Testis (tissue), 3 donors: Measurements from ENCODE around the gene ZG16B. TPM values are rescaled to one million over a fixed set of nuclear protein-coding genes. Genes with fewer than 3 reads are reported as not detected.

Source experiments
- DNase-seq: peaks from one replicate; pipeline ENCODE4 v3.0.0-alpha.2; 2019
- H3K27ac ChIP-seq, 2 donors: fragments of 200-600 bp; sonication (generic); one replicate each; pipeline ENCODE4 v1.5.1; 2019
- H3K27me3 ChIP-seq: fragments of 200-600 bp; sonication (generic); one replicate; pipeline ENCODE4 v1.5.1; 2019
- H3K36me3 ChIP-seq: fragments of 200-600 bp; sonication (generic); one replicate; pipeline ENCODE4 v1.5.1; 2017; ENCODE audit warnings: low read depth; ENCODE audit errors: missing control alignments
- H3K4me1 ChIP-seq: fragments of 200-600 bp; sonication (generic); one replicate; pipeline ENCODE4 v1.5.1; 2019
- H3K4me3 ChIP-seq, 2 donors: fragments of 200-600 bp; sonication (generic); one replicate each; pipeline ENCODE4 v1.5.1; 2017 to 2019
- H3K9me3 ChIP-seq: fragments of 200-600 bp; sonication (generic); one replicate; pipeline ENCODE4 v1.5.1; 2017
- CTCF ChIP-seq, 3 experiments: fragments of 450-650 bp in 2 of 3; fragments of 200-600 bp in 1 of 3; sonication (generic) in 1 of 3; IDR thresholded peaks; one replicate each; pipeline ENCODE4 v1.5.1; 2016 to 2019; ENCODE audit warnings: antibody characterized with exemption in 3 of 3, mild to moderate bottlenecking in 2 of 3, moderate library complexity in 1 of 3
- POLR2A ChIP-seq: fragments of 450-650 bp; IDR thresholded peaks from one replicate; pipeline ENCODE4 v1.6.1; 2017; ENCODE audit warnings: antibody characterized with exemption, mild to moderate bottlenecking, moderate library complexity
- WGBS, 2 donors: methylation state at CpG; one replicate each; pipeline ENCODE4 v1.1.5; 2018; 5-methylcytosine and 5-hydroxymethylcytosine counted together
- intact Hi-C: fragments of 100-400 bp; cut with DNase I; formaldehyde crosslinking; loops from one replicate; pipeline ENCODE4 v1.15.1; 2023; ENCODE audit warnings: low total_unique reads
- polyA plus RNA-seq: library from polyadenylated mRNA; stranded (reverse); fragments of 350-450 nt; fragmentation: Illumina TruSeq; extraction: RNeasy Lipid Tissue Mini Kit (QIAGEN cat#74804); gene quantifications from one replicate; pipeline ENCODE4 v1.2.3, GENCODE V29; 2014; ENCODE audit warnings: low read depth, low replicate concordance; ENCODE audit not compliant: insufficient read depth
- total RNA-seq, 2 donors: library from RNA; depleted of rRNA; stranded (reverse); fragments of >200 nt; gene quantifications; one replicate each; pipeline ENCODE4 v1.2.3, GENCODE V29; 2016

The ZG16B gene
- total and polyA plus RNA-seq, 3 donors from 2014 or later, result 1.7 to 3.5 (median 1.8) TPM

- no peak overlapping the region for H3K27ac ChIP-seq
- intact Hi-C loops, result no loop called here
- DNase-seq, result no peak
- no peak for TF ChIP-seq CTCF (IDR thresholded peaks at IDR 0.05)
- no peak for TF ChIP-seq POLR2A
- no peaks in the 10 kb centered on the region for H3K36me3 ChIP-seq
- 65 to 66% methylated on average over 21 to 22 of the region's 22 CpGs for WGBS, 2 donors
- no peaks in the 10 kb centered on the region for H3K4me1 ChIP-seq
- no peak overlapping the region for H3K4me3 ChIP-seq
- no peaks in the 10 kb centered on the region for H3K9me3 ChIP-seq
- no peaks in the 10 kb centered on the region for H3K27me3 ChIP-seq
Observed at GRCh38 chr16:2835638-2836493, 5.8 kb downstream of the ZG16B start.

GRCh38 chr16:2836646-2837508, 6.8 kb downstream of the ZG16B start:
- H3K27ac ChIP-seq, result no peak overlapping the region
- no peak overlapping the region for H3K4me3 ChIP-seq
- 57 to 62% methylated on average over 10 to 13 of the region's 13 CpGs for WGBS, 2 donors
- DNase-seq, result no peak
- no peak for TF ChIP-seq CTCF (IDR thresholded peaks at IDR 0.05)
- TF ChIP-seq POLR2A, result no peak
- H3K4me1 ChIP-seq, result no peaks in the 10 kb centered on the region
- no peaks in the 10 kb centered on the region for H3K27me3 ChIP-seq
- intact Hi-C loops, result no loop called here
- H3K9me3 ChIP-seq, result no peaks in the 10 kb centered on the region
- no peaks in the 10 kb centered on the region for H3K36me3 ChIP-seq

- Histone ChIP-seq H3K4me3 (no peak overlapping the region), H3K27me3 (no peaks in the 10 kb centered on the region), H3K27ac (no peak overlapping the region), H3K9me3 (no peaks in the 10 kb centered on the region), H3K36me3 (no peaks in the 10 kb centered on the region), H3K4me1 (no peaks in the 10 kb centered on the region)
- WGBS, 2 donors, result 20 to 36% methylated on average over 5 to 12 of the region's 12 CpGs
- TF ChIP-seq POLR2A (no peak), CTCF (IDR thresholded peaks at IDR 0.05) (peak in 2 of 3 experiments; percentile 41 to 55)
- peak; percentile 74 for DNase-seq
- intact Hi-C loops, result no loop called here
Observed at GRCh38 chr16:2838928-2839327, 8.8 kb downstream of the ZG16B start.

- no peak for DNase-seq
- H3K9me3 ChIP-seq, result no peaks in the 10 kb centered on the region
- no peaks in the 10 kb centered on the region for H3K4me1 ChIP-seq
- H3K36me3 ChIP-seq, result no peaks in the 10 kb centered on the region
- no peaks in the 10 kb centered on the region for H3K27me3 ChIP-seq
- H3K4me3 ChIP-seq, result no peak overlapping the region
- 84 to 88% methylated on average over 9 to 15 of the region's 15 CpGs for WGBS, 2 donors
- intact Hi-C loops, result no loop called here
- TF ChIP-seq POLR2A (no peak), CTCF (IDR thresholded peaks at IDR 0.05) (no peak)
- H3K27ac ChIP-seq, result no peak overlapping the region
Observed at GRCh38 chr16:2839650-2840450, 9.7 kb downstream of the ZG16B start.
